IPS-20b (cell line): Measurements from ENCODE around the gene DYNLL2.
"Not testable (repeated sequence)": the region's sequence is repeated elsewhere in the genome, so short reads cannot be mapped to it uniquely, and the experiment has no call there.

ENCODE experiments used
- H3K27ac ChIP-seq: one replicate; pipeline ENCODE4 v1.5.1; 2013; ENCODE audit warnings: low read length
- H3K27me3 ChIP-seq: 2 replicates; pipeline ENCODE4 v1.6.1; 2013; ENCODE audit warnings: mild to moderate bottlenecking, low read length, inconsistent platforms; ENCODE audit not compliant: insufficient read depth
- H3K36me3 ChIP-seq: 2 replicates; pipeline ENCODE4 v1.6.1; 2013; ENCODE audit warnings: low read depth, mild to moderate bottlenecking, inconsistent platforms, low read length, moderate library complexity; ENCODE audit not compliant: insufficient read depth
- H3K4me1 ChIP-seq: 2 replicates; pipeline ENCODE4 v1.6.1; 2013; ENCODE audit warnings: mild to moderate bottlenecking, control low read depth, inconsistent platforms, low read length, moderate library complexity; ENCODE audit not compliant: insufficient read depth
- H3K4me3 ChIP-seq: 2 replicates; pipeline ENCODE4 v1.5.1; 2013; ENCODE audit warnings: mild to moderate bottlenecking, low read length, inconsistent platforms
- H3K9ac ChIP-seq: 2 replicates; pipeline ENCODE4 v1.6.1; 2013; ENCODE audit warnings: low read depth, mild to moderate bottlenecking, inconsistent platforms, low read length, moderate library complexity
- H3K9me3 ChIP-seq: 2 replicates; pipeline ENCODE4 v1.6.1; 2013; ENCODE audit warnings: mild to moderate bottlenecking, low read depth, low read length, inconsistent platforms; ENCODE audit not compliant: insufficient read depth

Gene DYNLL2

GRCh38 chr17:58051468-58051867 lies 31.8 kb upstream of the DYNLL2 start:
- no peaks in the 10 kb centered on the region for H3K36me3 ChIP-seq
- no peaks in the 10 kb centered on the region for H3K9me3 ChIP-seq
- H3K4me3 ChIP-seq, result no peak overlapping the region
- H3K4me1 ChIP-seq, result peaks cover 3% of the 10 kb centered on the region; the same call in 1 of the 2 replicates
- no peak overlapping the region for H3K27ac ChIP-seq
- no peak overlapping the region for H3K9ac ChIP-seq
- peaks cover 11% of the 10 kb centered on the region; the same call in 1 of the 2 replicates for H3K27me3 ChIP-seq

- no peaks in the 10 kb centered on the region for H3K9me3 ChIP-seq
- H3K27me3 ChIP-seq, result peaks cover 7% of the 10 kb centered on the region; the same call in 1 of the 2 replicates
- no peak overlapping the region for H3K4me3 ChIP-seq
- H3K9ac ChIP-seq, result no peak overlapping the region
- no peak overlapping the region for H3K27ac ChIP-seq
- no peaks in the 10 kb centered on the region for H3K36me3 ChIP-seq
- no peaks in the 10 kb centered on the region for H3K4me1 ChIP-seq
These were observed 30.8 kb upstream of the DYNLL2 start for GRCh38 chr17:58052407-58052806.

DNA sequence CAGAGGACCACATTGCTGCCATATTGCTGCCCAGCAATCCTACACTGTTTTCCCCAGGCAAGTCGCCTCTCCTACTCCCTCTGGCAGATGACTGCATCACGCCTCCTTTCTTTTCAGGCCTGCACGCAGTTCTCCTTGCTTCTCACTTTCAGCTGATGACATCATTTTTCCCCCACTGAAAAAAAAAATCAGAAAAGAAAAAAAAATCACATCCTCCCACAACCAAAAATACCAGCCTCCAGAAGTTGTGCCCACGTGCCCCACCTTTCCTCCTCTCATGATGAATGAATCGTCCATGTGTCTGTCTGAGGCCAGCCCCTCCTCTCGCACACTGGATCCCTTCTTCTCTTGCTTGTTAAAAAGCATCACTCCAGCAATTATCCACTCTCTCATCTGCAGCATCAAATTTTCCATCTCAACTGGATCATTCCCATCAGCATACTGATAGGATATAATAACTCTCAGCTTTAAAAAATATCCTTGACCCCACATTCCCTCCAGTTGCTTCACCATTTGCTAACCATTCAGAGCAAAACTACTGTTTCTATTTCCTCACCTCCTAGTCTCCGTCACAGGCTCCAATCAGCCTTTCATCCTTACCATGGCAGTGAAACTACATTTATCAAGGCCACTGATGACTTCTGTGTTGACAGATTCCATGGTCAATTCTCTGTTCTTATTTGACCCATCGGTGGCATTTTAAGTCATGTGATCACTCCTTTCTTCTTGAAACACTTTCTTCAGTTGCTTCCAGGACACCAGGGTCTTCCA lies 30.1 kb upstream of the DYNLL2 start:
- Histone ChIP-seq H3K36me3 (no peaks in the 10 kb centered on the region), H3K27me3 (peaks cover under 1% of the 10 kb centered on the region; the same call in 1 of the 2 replicates), H3K9ac (no peak overlapping the region), H3K27ac (no peak overlapping the region), H3K4me1 (no peaks in the 10 kb centered on the region), H3K4me3 (no peak overlapping the region), H3K9me3 (no peaks in the 10 kb centered on the region)

- Histone ChIP-seq H3K36me3 (no peaks in the 10 kb centered on the region), H3K27ac (no peak overlapping the region), H3K9ac (no peak overlapping the region), H3K4me1 (no peaks in the 10 kb centered on the region), H3K4me3 (no peak overlapping the region), H3K27me3 (no peaks in the 10 kb centered on the region), H3K9me3 (no peaks in the 10 kb centered on the region)
These were observed 28.6 kb upstream of the DYNLL2 start for GRCh38 chr17:58054641-58055040.

DNA sequence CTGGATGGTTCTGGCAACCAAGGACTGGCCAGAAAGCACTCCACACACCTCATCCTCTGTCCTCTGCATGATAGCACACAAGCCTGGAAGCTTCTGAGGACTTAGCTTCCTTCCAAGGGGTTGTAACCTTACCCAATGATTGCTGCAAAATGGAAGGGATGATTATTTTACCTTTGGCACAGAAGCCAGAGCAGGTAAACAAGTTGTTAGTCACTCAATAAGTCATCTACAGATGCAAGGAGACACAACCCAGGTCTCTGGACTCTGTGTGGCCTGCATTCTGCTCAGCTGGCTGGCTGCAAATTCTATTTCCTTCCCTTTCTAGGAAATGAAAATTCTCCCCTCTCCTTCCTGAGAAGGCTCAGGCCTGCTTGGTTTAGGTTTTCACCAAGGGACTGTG lies 26.7 kb upstream of the DYNLL2 start:
- no peak overlapping the region for H3K27ac ChIP-seq
- no peak overlapping the region for H3K4me3 ChIP-seq
- no peaks in the 10 kb centered on the region for H3K9me3 ChIP-seq
- no peaks in the 10 kb centered on the region for H3K36me3 ChIP-seq
- no peaks in the 10 kb centered on the region for H3K4me1 ChIP-seq
- H3K27me3 ChIP-seq, result no peaks in the 10 kb centered on the region
- no peak overlapping the region for H3K9ac ChIP-seq

- no peaks in the 10 kb centered on the region for H3K27me3 ChIP-seq
- no peak overlapping the region for H3K9ac ChIP-seq
- H3K4me1 ChIP-seq, result no peaks in the 10 kb centered on the region
- no peaks in the 10 kb centered on the region for H3K9me3 ChIP-seq
- H3K36me3 ChIP-seq, result no peaks in the 10 kb centered on the region
- H3K4me3 ChIP-seq, result no peak overlapping the region
- H3K27ac ChIP-seq, result no peak overlapping the region
These were observed 24.1 kb upstream of the DYNLL2 start for GRCh38 chr17:58059141-58059540.

- Histone ChIP-seq H3K36me3 (no peaks in the 10 kb centered on the region), H3K27me3 (no peaks in the 10 kb centered on the region), H3K4me3 (no peak overlapping the region), H3K9me3 (no peaks in the 10 kb centered on the region), H3K27ac (no peak overlapping the region), H3K9ac (no peak overlapping the region), H3K4me1 (no peaks in the 10 kb centered on the region)
These were observed 22.5 kb upstream of the DYNLL2 start for GRCh38 chr17:58060596-58061191.

DNA sequence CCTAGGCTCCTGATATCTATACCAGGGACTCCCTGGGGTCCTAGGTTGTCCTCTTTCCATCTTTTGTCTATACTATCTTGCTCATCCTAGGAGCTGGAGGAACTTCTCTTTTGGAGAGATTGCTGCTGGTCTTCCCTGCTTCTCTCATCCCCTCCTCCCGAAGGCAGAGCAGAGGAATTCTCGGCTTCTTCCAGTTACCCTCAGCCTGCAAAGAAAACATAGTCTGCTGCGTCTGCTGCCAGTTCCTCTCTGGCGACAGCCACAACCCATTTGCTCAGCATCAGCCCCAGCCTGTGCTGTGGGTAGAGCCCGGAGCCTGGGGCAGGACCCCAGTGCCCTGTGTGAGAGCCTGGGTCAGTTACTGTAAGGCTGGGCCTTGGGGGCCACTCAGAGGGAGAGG lies 21.5 kb upstream of the DYNLL2 start:
- H3K27me3 ChIP-seq, result peaks cover 1% of the 10 kb centered on the region; the same call in 1 of the 2 replicates
- no peak overlapping the region for H3K27ac ChIP-seq
- no peak overlapping the region for H3K9ac ChIP-seq
- H3K4me3 ChIP-seq, result no peak overlapping the region
- no peaks in the 10 kb centered on the region for H3K36me3 ChIP-seq
- H3K9me3 ChIP-seq, result no peaks in the 10 kb centered on the region
- no peaks in the 10 kb centered on the region for H3K4me1 ChIP-seq

DNA sequence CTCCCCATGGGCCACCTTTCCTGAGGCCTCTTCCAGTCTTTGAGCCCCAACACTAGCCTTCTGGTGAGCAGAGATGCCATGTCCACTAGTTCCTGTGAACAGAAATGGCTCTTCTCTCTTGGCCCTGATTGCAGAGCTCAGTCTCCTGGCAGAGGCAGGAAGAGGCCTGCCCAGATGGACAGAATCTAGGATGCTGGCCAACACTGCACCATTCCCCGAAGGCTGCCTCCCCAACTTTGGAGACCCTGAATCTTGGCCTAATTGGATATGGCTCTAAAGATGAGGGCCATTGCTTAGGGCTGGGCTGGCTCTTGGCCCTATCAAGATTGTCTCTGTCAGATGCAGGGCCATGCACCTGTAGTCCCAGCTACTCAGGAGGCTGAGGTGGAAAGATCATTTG lies 18.0 kb upstream of the DYNLL2 start:
- no peaks in the 10 kb centered on the region for H3K4me1 ChIP-seq
- H3K27ac ChIP-seq, result no peak overlapping the region
- H3K9ac ChIP-seq, result no peak overlapping the region
- no peaks in the 10 kb centered on the region for H3K9me3 ChIP-seq
- no peak overlapping the region for H3K4me3 ChIP-seq
- H3K36me3 ChIP-seq, result no peaks in the 10 kb centered on the region
- peaks cover 9% of the 10 kb centered on the region; the same call in 1 of the 2 replicates for H3K27me3 ChIP-seq

- Histone ChIP-seq H3K9me3 (no peaks in the 10 kb centered on the region), H3K9ac (no peak overlapping the region), H3K27me3 (peaks cover 16% of the 10 kb centered on the region; the same call in 1 of the 2 replicates), H3K27ac (no peak overlapping the region), H3K4me1 (no peaks in the 10 kb centered on the region), H3K36me3 (no peaks in the 10 kb centered on the region), H3K4me3 (no peak overlapping the region)
These were observed 16.8 kb upstream of the DYNLL2 start for GRCh38 chr17:58066401-58066800.

- peaks cover 10% of the 10 kb centered on the region; the same call in 1 of the 2 replicates for H3K27me3 ChIP-seq
- H3K27ac ChIP-seq, result no peak overlapping the region
- no peak overlapping the region for H3K9ac ChIP-seq
- H3K4me1 ChIP-seq, result no peaks in the 10 kb centered on the region
- 0 out of 2 replicates have a peak, but pooled peaks cover 5% of the 10 kb centered on the region for H3K9me3 ChIP-seq
- H3K36me3 ChIP-seq, result no peaks in the 10 kb centered on the region
- H3K4me3 ChIP-seq, result no peak overlapping the region
These were observed 10.4 kb upstream of the DYNLL2 start for GRCh38 chr17:58072862-58073261.

- not testable (repeated sequence) for H3K36me3 ChIP-seq, H3K9me3 ChIP-seq, H3K4me3 ChIP-seq, H3K27ac ChIP-seq, H3K9ac ChIP-seq, H3K4me1 ChIP-seq, H3K27me3 ChIP-seq
These were observed 10.0 kb upstream of the DYNLL2 start for GRCh38 chr17:58073266-58073665.
